HepG2 (cell line): ENCODE results near the gene LUZP1. TPM values are rescaled to one million over a fixed set of nuclear protein-coding genes. Genes with fewer than 3 reads are reported as not detected.

Source experiments
- ATAC-seq: fragments of 200-7000 bp; cut with Tn5 transposase; 3 replicates; pipeline ENCODE4 v1.9.1; 2020; ENCODE audit warnings: mild to moderate bottlenecking, moderate library complexity
- BruUV-seq: library from RNA; stranded (reverse); fragments of 400-500 nt; replicated peaks from 2 replicates; lab custom pipeline; 2021; lab: Mats Ljungman, UMichigan
- CTCF ChIA-PET: fragments of 300-600 bp; formaldehyde crosslinking; extraction: SDS; loops from one replicate; lab custom pipeline; 2021; ENCODE audit warnings: low total read pairs, inconsistent platforms, low intra/inter-chr PET ratio; lab: Yijun Ruan, JAX
- POLR2A ChIA-PET: fragments of 350-600 bp; sonication (Branson Sonifier 250); formaldehyde crosslinking; loops from one replicate; lab custom pipeline; 2020; ENCODE audit warnings: antibody characterized with exemption, inconsistent platforms; lab: Yijun Ruan, JAX
- DNase-seq: peaks from one replicate; pipeline ENCODE4 v3.0.0-alpha.2; 2015; ENCODE audit warnings: low spot score
- FAIRE-seq: peaks from 3 replicates; lab custom pipeline; 2011; peaks lifted over from hg19 to GRCh38; lab: Jason Lieb, UNC
- H2AFZ ChIP-seq: one replicate; pipeline ENCODE4 v1.6.1; 2011; ENCODE audit warnings: low read length, inconsistent platforms
- H3K27ac ChIP-seq: fragments of 300-600 bp; 3 replicates; pipeline ENCODE4 v1.8.0; 2011; ENCODE audit warnings: mixed run types, mild to moderate bottlenecking, mixed read lengths, low read length, inconsistent platforms; ENCODE audit not compliant: insufficient read depth; ENCODE audit errors: extremely low read length
- H3K27me3 ChIP-seq, 2 experiments: fragments of 200-600 bp in 1 of 2; 2 replicates in 1 of 2; 3 replicates in 1 of 2; pipeline versions ENCODE4 v1.6.0 to v1.8.0; 2011; ENCODE audit warnings: low read length in 2 of 2, mild to moderate bottlenecking in 2 of 2, moderate library complexity in 2 of 2, inconsistent platforms in 1 of 2; ENCODE audit not compliant: insufficient read depth in 2 of 2, control insufficient read depth in 1 of 2
- H3K36me3 ChIP-seq, 2 experiments: fragments of 200-600 bp in 1 of 2; replicated peaks in 1 of 2; 2 replicates in 1 of 2; 3 replicates in 1 of 2; pipeline versions ENCODE4 v1.5.1 to v1.8.0; 2011; ENCODE audit warnings: low read length in 2 of 2, inconsistent platforms in 1 of 2; ENCODE audit not compliant: insufficient read depth in 2 of 2, control insufficient read depth in 1 of 2
- H3K4me1 ChIP-seq: 2 replicates; pipeline ENCODE4 v1.5.1; 2012; ENCODE audit warnings: low read length, inconsistent platforms; ENCODE audit not compliant: insufficient read depth
- H3K4me2 ChIP-seq: 2 replicates; pipeline ENCODE4 v1.6.0; 2011; ENCODE audit warnings: low read depth, low read length, inconsistent platforms
- H3K4me3 ChIP-seq, 3 experiments: fragments of 200-600 bp in 1 of 3; sonication (generic), shearing (Covaris generic) in 1 of 3; replicated peaks in 1 of 3; 2 replicates each; pipeline ENCODE4 v1.5.1; 2011 to 2016; ENCODE audit warnings: low read length in 3 of 3, inconsistent platforms in 2 of 3, low read depth in 2 of 3, mild to moderate bottlenecking in 2 of 3, control low read depth in 1 of 3, mixed read lengths in 1 of 3; ENCODE audit not compliant: insufficient read depth in 1 of 3
- H3K79me2 ChIP-seq: one replicate; pipeline ENCODE4 v1.6.1; 2011; ENCODE audit warnings: low read length, inconsistent platforms; ENCODE audit not compliant: insufficient read depth
- H3K9ac ChIP-seq: 2 replicates; pipeline ENCODE4 v1.6.0; 2011; ENCODE audit warnings: mild to moderate bottlenecking, low read depth, low read length, inconsistent platforms; ENCODE audit not compliant: insufficient read depth
- H3K9me3 ChIP-seq: 2 replicates; pipeline ENCODE4 v1.5.1; 2012; ENCODE audit warnings: mild to moderate bottlenecking, low read length
- H4K20me1 ChIP-seq: 2 replicates; pipeline ENCODE4 v1.6.0; 2011; ENCODE audit warnings: inconsistent platforms, mild to moderate bottlenecking, low read length, moderate library complexity; ENCODE audit not compliant: insufficient read depth
- CHD2 ChIP-seq: IDR thresholded peaks from 2 replicates; pipeline ENCODE4 v1.6.1; 2011; ENCODE audit warnings: low read depth, low read length, improper control_type of control experiment
- FOXK2 ChIP-seq: fragments of 450-650 bp; IDR thresholded peaks from 2 replicates; pipeline ENCODE4 v1.6.1; 2016
- GATAD1 ChIP-seq: IDR thresholded peaks from 2 replicates; pipeline ENCODE4 v1.6.1; 2016; ENCODE audit warnings: missing genetic modification reagents, missing compliant biosample characterization
- HOXA9 ChIP-seq: sonication (generic); formaldehyde crosslinking; IDR thresholded peaks from 2 replicates; pipeline ENCODE4 v1.8.1; 2022; ENCODE audit warnings: missing genetic modification reagents, mild to moderate bottlenecking, moderate library complexity, borderline replicate concordance
- JDP2 ChIP-seq: sonication (generic); formaldehyde crosslinking; IDR thresholded peaks from 2 replicates; pipeline ENCODE4 v1.8.1; 2022; ENCODE audit warnings: missing genetic modification reagents, borderline replicate concordance
- MTF1 ChIP-seq: sonication (generic); formaldehyde crosslinking; IDR thresholded peaks from 2 replicates; pipeline ENCODE4 v1.5.0; 2020; ENCODE audit warnings: missing genetic modification reagents
- PHF20 ChIP-seq: sonication (generic); formaldehyde crosslinking; IDR thresholded peaks from 2 replicates; pipeline ENCODE4 v1.5.0; 2020; ENCODE audit warnings: mild to moderate bottlenecking, missing genetic modification reagents
- PLRG1 ChIP-seq: fragments of 450-650 bp; conservative IDR thresholded peaks from 2 replicates; pipeline ENCODE4 v1.6.1; 2016
- POLR2A ChIP-seq, 2 experiments: IDR thresholded peaks; 2 replicates each; pipeline ENCODE4 v1.6.1; 2011; ENCODE audit warnings: low read depth in 2 of 2, low read length in 2 of 2, mild to moderate bottlenecking in 1 of 2, moderate library complexity in 1 of 2; ENCODE audit not compliant: insufficient read depth in 1 of 2
- SCMH1 ChIP-seq: sonication (generic); formaldehyde crosslinking; IDR thresholded peaks from 2 replicates; pipeline ENCODE4 v1.9.0; 2021; ENCODE audit warnings: missing genetic modification reagents, mild to moderate bottlenecking, borderline replicate concordance
- ZKSCAN1 ChIP-seq: fragments of 150-350 bp; IDR thresholded peaks from 2 replicates; pipeline ENCODE4 v1.6.1; 2014; ENCODE audit warnings: low read length
- ZMAT3 ChIP-seq: sonication (generic); formaldehyde crosslinking; conservative IDR thresholded peaks from 2 replicates; pipeline ENCODE4 v1.7.0; 2021; ENCODE audit warnings: missing genetic modification reagents
- ZNF317 ChIP-seq: sonication (generic); formaldehyde crosslinking; IDR thresholded peaks from 2 replicates; pipeline ENCODE4 v1.5.0; 2020; ENCODE audit warnings: mild to moderate bottlenecking, missing genetic modification reagents
- ZNF567 ChIP-seq: sonication (generic); formaldehyde crosslinking; IDR thresholded peaks from 2 replicates; pipeline ENCODE4 v1.8.1; 2023; ENCODE audit warnings: mild to moderate bottlenecking, missing genetic modification reagents, borderline replicate concordance
- WGBS: methylation state at CpG from one replicate; pipeline ENCODE4 v1.1.6; 2017; ENCODE audit warnings: low lambda C conversion rate; 5-methylcytosine and 5-hydroxymethylcytosine counted together
- in situ Hi-C: cut with HindIII; loops from 2 replicates; pipeline ENCODE4 v1.10.0; 2017; ENCODE audit warnings: low pct_unique_long_range_greater_than_20kb; ENCODE audit not compliant: extremely low pct_ligation_motif_present
- intact Hi-C: fragments of 100-400 bp; cut with micrococcal nuclease; formaldehyde crosslinking; loops from one replicate; pipeline ENCODE4 v1.10.0; 2022; ENCODE audit not compliant: unreplicated experiment
- polyA plus RNA-seq, 8 experiments: library from polyadenylated mRNA; depleted of rRNA in 3 of 8; stranded (reverse) in 7 of 8; unstranded in 1 of 8; fragments of >200 nt; fragmentation: Illumina TruSeq in 4 of 8; extraction: Trizol in 4 of 8; gene quantifications; 2 replicates each; pipeline versions ENCODE4 v1.2.1 to v1.2.3, GENCODE V29; 2011 to 2016; ENCODE audit warnings: low read depth in 4 of 8, missing spikeins in 1 of 8, mixed read lengths in 1 of 8; ENCODE audit not compliant: insufficient read depth in 1 of 8
- total RNA-seq, 5 experiments: library from RNA; depleted of rRNA; stranded (reverse); fragments of >200 nt; fragmentation: Illumina TruSeq; extraction: Trizol; gene quantifications; 2 replicates each; pipeline ENCODE4 v1.2.3, GENCODE V29; 2016; ENCODE audit warnings: low read depth in 1 of 5
- TF ChIP-seq, protein P1 (sequence below): sonication (generic); formaldehyde crosslinking; IDR thresholded peaks from 2 replicates; pipeline ENCODE4 v1.4.0; 2020; ENCODE audit warnings: missing genetic modification reagents
- TF ChIP-seq, protein P2 (sequence below): sonication (generic); formaldehyde crosslinking; IDR thresholded peaks from 2 replicates; pipeline ENCODE4 v1.4.0; 2020; ENCODE audit warnings: missing genetic modification reagents, mild to moderate bottlenecking, borderline replicate concordance
- TF ChIP-seq, protein P3 (sequence below): sonication (generic); formaldehyde crosslinking; IDR thresholded peaks from 2 replicates; pipeline ENCODE4 v1.8.0; 2022; ENCODE audit warnings: missing genetic modification reagents, mild to moderate bottlenecking, inconsistent platforms, borderline replicate concordance
- TF ChIP-seq, protein P4 (sequence below): fragments of 450-650 bp; IDR thresholded peaks from 2 replicates; pipeline ENCODE4 v1.6.1; 2017

LUZP1 gene
- total and polyA plus RNA-seq, 2 of the 13 experiments (the other 11 are each of a cell fraction or from before 2014, with no cell fraction given) = 6.9 to 12.7 TPM

DNA sequence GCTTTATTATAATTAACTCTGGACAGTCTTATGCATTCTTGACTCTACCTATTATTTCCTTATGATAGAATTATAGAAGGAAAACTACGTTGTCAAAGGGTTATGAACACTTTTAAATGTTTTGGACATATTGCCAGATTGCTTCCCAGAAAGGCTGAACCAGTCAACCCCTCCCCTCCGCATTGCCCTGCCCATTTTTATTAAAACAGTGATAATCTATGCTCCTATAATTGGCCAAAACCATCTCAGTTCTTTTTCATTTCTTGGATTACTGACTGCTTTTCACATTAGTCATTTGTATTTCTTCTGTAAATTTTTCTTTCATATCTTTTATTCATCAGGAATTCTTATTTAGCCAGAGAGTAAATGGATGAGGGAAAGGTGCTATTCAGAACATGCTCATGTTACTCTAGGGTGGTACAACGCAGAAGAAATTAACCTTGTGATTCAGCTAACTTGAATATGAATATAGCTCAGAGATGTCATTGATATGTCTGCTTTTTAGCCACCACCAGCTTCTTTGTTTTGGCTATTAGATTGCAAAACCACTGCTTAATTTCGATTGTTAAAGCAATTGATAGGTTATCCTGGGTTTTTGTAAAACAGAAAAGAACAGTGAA, 117.3 kb downstream of the LUZP1 start:
- no peak overlapping the region for H2AFZ ChIP-seq
- no peak overlapping the region for H3K4me3 ChIP-seq
- WGBS = 92% methylated on average over 4 of the region's 4 CpGs
- FAIRE-seq = no peak
- no peaks in the 10 kb centered on the region for H3K27me3 ChIP-seq
- H3K27ac ChIP-seq = no peak overlapping the region
- peaks cover 35% of the 10 kb centered on the region for H3K79me2 ChIP-seq
- BruUV-seq = TSS peak; percentile 4
- intact Hi-C loops = loop anchor here (10.0 kb wide), 1 partner anchor 77 kb away; the partner anchor contains the start of gene LACTBL1
- POLR2A ChIA-PET = no interaction called here
- H3K9me3 ChIP-seq = no peaks in the 10 kb centered on the region
- in situ Hi-C loops = no loop called here
- H3K4me2 ChIP-seq = no peak overlapping the region
- CTCF ChIA-PET = no interaction called here
- H3K9ac ChIP-seq = no peak overlapping the region
- no peaks in the 10 kb centered on the region for H3K4me1 ChIP-seq
- peaks cover 8 to 37% of the 10 kb centered on the region in 2 experiments; a peak in 4 of 5 replicates for H3K36me3 ChIP-seq
- peaks cover 15% of the 10 kb centered on the region; the same call in 1 of the 2 replicates for H4K20me1 ChIP-seq
- TF ChIP-seq HOXA9 (CRISPR knock-in tag) (no peak), POLR2A (IDR thresholded peaks at IDR 0.05; ENCODE audit: insufficient read depth in 1 of 2, low read depth in 2 of 2, low read length in 2 of 2) (no peak), PHF20 (CRISPR knock-in tag) (no peak), ZNF567 (no peak), GATAD1 (CRISPR knock-in tag) (no peak), SCMH1 (CRISPR knock-in tag) (no peak), ZKSCAN1 (no peak), CHD2 (no peak), MTF1 (CRISPR knock-in tag) (no peak), PLRG1 (no peak), ZNF317 (CRISPR knock-in tag) (no peak), JDP2 (CRISPR knock-in tag) (no peak), FOXK2 (no peak), ZMAT3 (CRISPR knock-in tag) (no peak)
- TF ChIP-seq, protein P1, sequence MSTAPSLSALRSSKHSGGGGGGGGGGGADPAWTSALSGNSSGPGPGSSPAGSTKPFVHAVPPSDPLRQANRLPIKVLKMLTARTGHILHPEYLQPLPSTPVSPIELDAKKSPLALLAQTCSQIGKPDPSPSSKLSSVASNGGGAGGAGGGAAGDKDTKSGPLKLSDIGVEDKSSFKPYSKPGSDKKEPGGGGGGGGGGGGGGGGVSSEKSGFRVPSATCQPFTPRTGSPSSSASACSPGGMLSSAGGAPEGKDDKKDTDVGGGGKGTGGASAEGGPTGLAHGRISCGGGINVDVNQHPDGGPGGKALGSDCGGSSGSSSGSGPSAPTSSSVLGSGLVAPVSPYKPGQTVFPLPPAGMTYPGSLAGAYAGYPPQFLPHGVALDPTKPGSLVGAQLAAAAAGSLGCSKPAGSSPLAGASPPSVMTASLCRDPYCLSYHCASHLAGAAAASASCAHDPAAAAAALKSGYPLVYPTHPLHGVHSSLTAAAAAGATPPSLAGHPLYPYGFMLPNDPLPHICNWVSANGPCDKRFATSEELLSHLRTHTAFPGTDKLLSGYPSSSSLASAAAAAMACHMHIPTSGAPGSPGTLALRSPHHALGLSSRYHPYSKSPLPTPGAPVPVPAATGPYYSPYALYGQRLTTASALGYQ = no peak
- TF ChIP-seq, protein P2, sequence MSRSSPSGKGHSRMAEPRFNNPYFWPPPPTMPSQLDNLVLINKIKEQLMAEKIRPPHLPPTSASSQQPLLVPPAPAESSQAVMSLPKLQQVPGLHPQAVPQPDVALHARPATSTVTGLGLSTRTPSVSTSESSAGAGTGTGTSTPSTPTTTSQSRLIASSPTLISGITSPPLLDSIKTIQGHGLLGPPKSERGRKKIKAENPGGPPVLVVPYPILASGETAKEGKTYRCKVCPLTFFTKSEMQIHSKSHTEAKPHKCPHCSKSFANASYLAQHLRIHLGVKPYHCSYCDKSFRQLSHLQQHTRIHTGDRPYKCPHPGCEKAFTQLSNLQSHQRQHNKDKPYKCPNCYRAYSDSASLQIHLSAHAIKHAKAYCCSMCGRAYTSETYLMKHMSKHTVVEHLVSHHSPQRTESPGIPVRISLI = no peak
- TF ChIP-seq, protein P3, sequence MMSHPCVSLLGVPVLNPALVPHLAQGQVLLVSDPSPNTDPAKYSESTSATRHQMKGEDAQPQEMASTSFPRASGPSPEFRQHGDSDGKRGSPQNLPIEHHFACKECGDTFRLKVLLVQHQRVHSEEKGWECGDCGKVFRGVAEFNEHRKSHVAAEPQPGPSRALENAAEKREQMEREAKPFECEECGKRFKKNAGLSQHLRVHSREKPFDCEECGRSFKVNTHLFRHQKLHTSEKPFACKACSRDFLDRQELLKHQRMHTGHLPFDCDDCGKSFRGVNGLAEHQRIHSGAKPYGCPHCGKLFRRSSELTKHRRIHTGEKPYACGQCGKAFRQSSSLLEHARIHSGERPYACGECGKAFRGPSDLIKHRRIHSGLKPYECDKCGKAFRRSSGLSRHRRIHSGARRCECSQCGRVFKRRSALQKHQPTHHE (CRISPR knock-in tag) = no peak
- TF ChIP-seq, protein P4, sequence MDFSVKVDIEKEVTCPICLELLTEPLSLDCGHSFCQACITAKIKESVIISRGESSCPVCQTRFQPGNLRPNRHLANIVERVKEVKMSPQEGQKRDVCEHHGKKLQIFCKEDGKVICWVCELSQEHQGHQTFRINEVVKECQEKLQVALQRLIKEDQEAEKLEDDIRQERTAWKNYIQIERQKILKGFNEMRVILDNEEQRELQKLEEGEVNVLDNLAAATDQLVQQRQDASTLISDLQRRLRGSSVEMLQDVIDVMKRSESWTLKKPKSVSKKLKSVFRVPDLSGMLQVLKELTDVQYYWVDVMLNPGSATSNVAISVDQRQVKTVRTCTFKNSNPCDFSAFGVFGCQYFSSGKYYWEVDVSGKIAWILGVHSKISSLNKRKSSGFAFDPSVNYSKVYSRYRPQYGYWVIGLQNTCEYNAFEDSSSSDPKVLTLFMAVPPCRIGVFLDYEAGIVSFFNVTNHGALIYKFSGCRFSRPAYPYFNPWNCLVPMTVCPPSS = no peak
- no peak for DNase-seq
- ATAC-seq = no peak
